Measurements from ENCODE around the gene CHPF.

- TF ChIP-seq CTCF (IDR thresholded peaks at IDR 0.05 in 4 of 5, conservative IDR thresholded peaks at IDR 0.05 in 1 of 5) = no peak
- no peak for TF ChIP-seq POLR2A (IDR thresholded peaks at IDR 0.05)
These were observed 52.9 kb downstream of the CHPF start for GRCh38 chr2:219490600-219491130.

All from gastrocnemius medialis (tissue), 4 donors.